Activated T-cell treated with anti-CD3 and anti-CD28 coated beads, Interleukin-2, amount 50 U/mL, for 72 hours (primary cell): ENCODE data around the gene TRIM52. TPM values are rescaled to one million over a fixed set of nuclear protein-coding genes. Genes with fewer than 3 reads are reported as not detected.
"Not testable (repeated sequence)": the region's sequence is repeated elsewhere in the genome, so short reads cannot be mapped to it uniquely, and the experiment has no call there.

Experiments used
- ATAC-seq, 2 donors: fragments of 150-1000 bp; cut with Tn5 transposase; replicated peaks in 1 of 2; 2 replicates each; pipeline ENCODE4 v1.10.0; 2021; ENCODE audit warnings: moderate library complexity in 2 of 2, mild to moderate bottlenecking in 1 of 2
- DNase-seq, 2 donors: peaks; one replicate each; pipeline ENCODE4 v3.0.0; 2021 to 2022; ENCODE audit warnings: mixed read lengths in 1 of 2
- H3K27ac Mint-ChIP-seq: one replicate; pipeline ENCODE4 v1.8.0; 2022; ENCODE audit warnings: mild to moderate bottlenecking, moderate library complexity, mixed read lengths
- H3K27me3 Mint-ChIP-seq: one replicate; pipeline ENCODE4 v1.8.0; 2022; ENCODE audit warnings: low read depth, mixed read lengths
- H3K36me3 Mint-ChIP-seq, 2 donors: one replicate each; pipeline ENCODE4 v1.8.0; 2022; ENCODE audit warnings: mixed read lengths in 2 of 2, mild to moderate bottlenecking in 1 of 2; ENCODE audit not compliant: insufficient read depth in 2 of 2
- H3K4me1 Mint-ChIP-seq: one replicate; pipeline ENCODE4 v1.8.0; 2022; ENCODE audit warnings: low read depth, mixed read lengths
- H3K4me3 Mint-ChIP-seq, 2 donors: one replicate each; pipeline ENCODE4 v1.8.0; 2022; ENCODE audit warnings: mild to moderate bottlenecking in 2 of 2, mixed read lengths in 2 of 2, moderate library complexity in 2 of 2
- H3K9me3 Mint-ChIP-seq, 2 donors: one replicate each; pipeline ENCODE4 v1.8.0; 2022; ENCODE audit warnings: mixed read lengths in 2 of 2
- total RNA-seq, 2 donors: library from RNA; stranded (reverse); gene quantifications; one replicate each; pipeline ENCODE4 v1.2.3, GENCODE V29; 2022

Gene TRIM52
- total RNA-seq, 2 donors from 2014 or later: 19.2 to 22.7 TPM

- not testable (repeated sequence) for H3K27me3 Mint-ChIP-seq
These were observed 7.0 kb upstream of the TRIM52 start for GRCh38 chr5:181267907-181268306.

GRCh38 chr5:181267291-181267904, 6.5 kb upstream of the TRIM52 start:
- not testable (repeated sequence) for DNase-seq, H3K36me3 Mint-ChIP-seq, H3K9me3 Mint-ChIP-seq, H3K4me3 Mint-ChIP-seq, H3K27me3 Mint-ChIP-seq, H3K4me1 Mint-ChIP-seq, H3K27ac Mint-ChIP-seq, ATAC-seq

More at GRCh38 chr5:181267907-181268306, 7.0 kb upstream of the TRIM52 start:
- ATAC-seq, H3K4me1 Mint-ChIP-seq, H3K27ac Mint-ChIP-seq, H3K4me3 Mint-ChIP-seq, H3K9me3 Mint-ChIP-seq, H3K36me3 Mint-ChIP-seq, DNase-seq: not testable (repeated sequence)

- H3K4me1 Mint-ChIP-seq: no peaks in the 10 kb centered on the region
- peaks cover 6 to 10% of the 10 kb centered on the region in 2 donors for H3K36me3 Mint-ChIP-seq
- H3K27me3 Mint-ChIP-seq: no peaks in the 10 kb centered on the region
- no peak for ATAC-seq
- no peak overlapping the region for H3K27ac Mint-ChIP-seq
- no peak overlapping the region for H3K4me3 Mint-ChIP-seq
- H3K9me3 Mint-ChIP-seq: no peaks in the 10 kb centered on the region
- DNase-seq: no peak
These were observed 4.2 kb upstream of the TRIM52 start for GRCh38 chr5:181265092-181265671.

GRCh38 chr5:181263633-181264032, 2.7 kb upstream of the TRIM52 start:
- H3K27ac Mint-ChIP-seq: no peak overlapping the region
- no peak for ATAC-seq
- peaks cover 14% of the 10 kb centered on the region for H3K4me1 Mint-ChIP-seq
- H3K27me3 Mint-ChIP-seq: no peaks in the 10 kb centered on the region
- H3K4me3 Mint-ChIP-seq: no peak overlapping the region
- no peak for DNase-seq
- H3K9me3 Mint-ChIP-seq: no peaks in the 10 kb centered on the region
- peaks cover 6 to 10% of the 10 kb centered on the region in 2 donors for H3K36me3 Mint-ChIP-seq

GRCh38 chr5:181261320-181262049, 542 bp upstream of the TRIM52 start:
- peak; percentile 76 to 77 for DNase-seq
- peaks cover 35% of the 10 kb centered on the region for H3K4me1 Mint-ChIP-seq
- no peaks in the 10 kb centered on the region for H3K27me3 Mint-ChIP-seq
- H3K36me3 Mint-ChIP-seq: peaks cover 6 to 13% of the 10 kb centered on the region in 2 donors
- ATAC-seq: peak; percentile 63 to 70
- peak overlapping the region; percentile 92 for H3K27ac Mint-ChIP-seq
- peak overlapping the region; percentile 92 to 95 for H3K4me3 Mint-ChIP-seq
- no peaks in the 10 kb centered on the region for H3K9me3 Mint-ChIP-seq

- Mint-ChIP-seq H3K27ac (peak overlapping the region; percentile 92), H3K4me1 (peaks cover 48% of the 10 kb centered on the region), H3K9me3 (no peaks in the 10 kb centered on the region), H3K4me3 (peak overlapping the region; percentile 92 to 95), H3K27me3 (no peaks in the 10 kb centered on the region), H3K36me3 (peaks cover 7 to 21% of the 10 kb centered on the region in 2 donors)
- no peak for ATAC-seq
- DNase-seq: no peak
These were observed 796 bp downstream of the TRIM52 start for GRCh38 chr5:181259974-181260719.

- no peaks in the 10 kb centered on the region for H3K27me3 Mint-ChIP-seq
- H3K27ac Mint-ChIP-seq: peak overlapping the region; percentile 44
- no peak for DNase-seq
- H3K4me3 Mint-ChIP-seq: peak overlapping the region; percentile 92 to 95
- H3K36me3 Mint-ChIP-seq: peaks cover 10 to 21% of the 10 kb centered on the region in 2 donors
- no peaks in the 10 kb centered on the region for H3K9me3 Mint-ChIP-seq
- ATAC-seq: no peak
- peaks cover 57% of the 10 kb centered on the region for H3K4me1 Mint-ChIP-seq
These were observed 1.7 kb downstream of the TRIM52 start for GRCh38 chr5:181259283-181259682.

GRCh38 chr5:181258576-181258975, 2.4 kb downstream of the TRIM52 start:
- ATAC-seq: no peak
- peaks cover 8 to 19% of the 10 kb centered on the region in 2 donors for H3K36me3 Mint-ChIP-seq

GRCh38 chr5:181255836-181256578, 4.9 kb downstream of the TRIM52 start:
- Mint-ChIP-seq H3K4me3 (peak overlapping the region; percentile 23 to 52), H3K27ac (peak overlapping the region; percentile 68), H3K27me3 (no peaks in the 10 kb centered on the region), H3K36me3 (peaks cover 8 to 19% of the 10 kb centered on the region in 2 donors), H3K9me3 (no peaks in the 10 kb centered on the region), H3K4me1 (peaks cover 81% of the 10 kb centered on the region)
- no peak for DNase-seq
- no peak for ATAC-seq

More at GRCh38 chr5:181258576-181258975, 2.4 kb downstream of the TRIM52 start:
- Mint-ChIP-seq H3K4me3 (peak overlapping the region; percentile 92 to 95), H3K4me1 (peaks cover 64% of the 10 kb centered on the region), H3K9me3 (no peaks in the 10 kb centered on the region), H3K27me3 (no peaks in the 10 kb centered on the region), H3K27ac (peak overlapping the region; percentile 44)
- no peak for DNase-seq

- H3K4me1 Mint-ChIP-seq: peaks cover 88% of the 10 kb centered on the region
- no peak for DNase-seq
- no peaks in the 10 kb centered on the region for H3K27me3 Mint-ChIP-seq
- ATAC-seq: no peak
- H3K9me3 Mint-ChIP-seq: no peaks in the 10 kb centered on the region
- H3K27ac Mint-ChIP-seq: peak overlapping the region; percentile 68
- H3K36me3 Mint-ChIP-seq: peaks cover 6 to 14% of the 10 kb centered on the region in 2 donors
- no peak overlapping the region for H3K4me3 Mint-ChIP-seq
These were observed 5.7 kb downstream of the TRIM52 start for GRCh38 chr5:181255276-181255675.

GRCh38 chr5:181248277-181248676, 12.7 kb downstream of the TRIM52 start:
- H3K27ac Mint-ChIP-seq: peak overlapping the region; percentile 61
- peak overlapping the region; percentile 81 to 98 for H3K4me3 Mint-ChIP-seq
- no peak for ATAC-seq
- H3K9me3 Mint-ChIP-seq: no peaks in the 10 kb centered on the region
- no peaks in the 10 kb centered on the region for H3K27me3 Mint-ChIP-seq
- peaks cover 12 to 17% of the 10 kb centered on the region in 2 donors for H3K36me3 Mint-ChIP-seq
- peaks cover 69% of the 10 kb centered on the region for H3K4me1 Mint-ChIP-seq
- no peak for DNase-seq

- H3K4me1 Mint-ChIP-seq: peaks cover 67% of the 10 kb centered on the region
- no peaks in the 10 kb centered on the region for H3K9me3 Mint-ChIP-seq
- DNase-seq (peak; percentile 86 to 90), ATAC-seq (peak; percentile 50 to 58)
- peak overlapping the region; percentile 98 for H3K27ac Mint-ChIP-seq
- H3K27me3 Mint-ChIP-seq: no peaks in the 10 kb centered on the region
- peaks cover 29 to 35% of the 10 kb centered on the region in 2 donors for H3K36me3 Mint-ChIP-seq
- peak overlapping the region; percentile 81 to 98 for H3K4me3 Mint-ChIP-seq
These were observed 14.5 kb downstream of the TRIM52 start for GRCh38 chr5:181246276-181247049.
